LoVo (cell line): ENCODE results near the gene S1PR3.

ENCODE experiments used
- DNase-seq: peaks from one replicate; pipeline ENCODE4 v3.0.0-alpha.2; 2016; ENCODE audit warnings: low spot score

Gene S1PR3

DNA sequence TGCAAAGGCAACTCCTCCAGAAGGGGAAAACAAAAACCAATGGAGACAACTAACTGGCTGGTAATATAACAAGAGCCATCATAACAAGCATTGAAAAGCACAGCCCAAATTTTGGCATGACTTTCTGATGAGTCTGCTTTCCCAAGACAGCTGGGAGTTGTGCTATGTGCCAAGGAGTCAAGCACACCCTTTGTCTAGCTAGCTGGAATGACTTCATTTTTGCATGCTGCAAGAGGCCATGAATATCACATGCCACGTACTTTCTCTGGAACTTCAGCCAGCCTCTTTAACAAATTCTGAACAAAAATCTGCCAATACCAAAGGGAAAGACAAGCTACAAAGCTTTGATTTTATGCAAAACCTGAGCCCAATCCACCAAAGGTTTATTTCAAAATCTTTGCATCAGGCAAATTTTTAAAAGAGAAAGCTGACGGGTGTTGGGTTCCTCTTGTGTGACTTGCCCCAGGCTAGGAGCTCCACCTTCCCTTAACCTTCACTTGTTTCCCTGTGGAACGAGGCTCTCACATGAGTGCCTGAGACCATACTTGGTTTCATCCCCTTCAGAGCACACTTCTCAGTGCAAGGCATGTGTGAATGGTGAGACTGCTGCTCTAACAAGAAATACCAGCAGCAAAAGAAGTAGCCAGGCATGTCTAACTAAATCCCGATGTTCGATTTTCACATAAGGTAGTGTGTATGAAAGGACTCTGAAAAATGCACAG is 47.3 kb downstream of the S1PR3 start:
- DNase-seq, result no peak

DNA sequence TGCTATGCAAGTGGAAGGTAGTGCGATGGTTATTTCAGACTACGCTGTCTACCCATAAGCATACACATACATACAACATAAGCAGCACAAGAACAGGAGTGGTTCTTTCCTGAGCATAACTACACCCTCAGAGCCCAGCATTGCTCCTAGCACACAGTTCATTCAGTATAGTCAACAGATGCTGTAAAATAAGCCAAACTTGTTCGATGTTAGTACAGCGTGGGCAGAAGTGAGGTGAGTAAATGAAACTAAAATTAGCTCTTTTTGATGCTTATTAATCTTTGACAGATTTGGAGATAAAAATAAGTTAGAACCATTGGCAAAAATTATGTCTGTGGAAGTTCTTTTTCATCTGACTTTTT is 47.8 kb downstream of the S1PR3 start:
- DNase-seq, result no peak

DNA sequence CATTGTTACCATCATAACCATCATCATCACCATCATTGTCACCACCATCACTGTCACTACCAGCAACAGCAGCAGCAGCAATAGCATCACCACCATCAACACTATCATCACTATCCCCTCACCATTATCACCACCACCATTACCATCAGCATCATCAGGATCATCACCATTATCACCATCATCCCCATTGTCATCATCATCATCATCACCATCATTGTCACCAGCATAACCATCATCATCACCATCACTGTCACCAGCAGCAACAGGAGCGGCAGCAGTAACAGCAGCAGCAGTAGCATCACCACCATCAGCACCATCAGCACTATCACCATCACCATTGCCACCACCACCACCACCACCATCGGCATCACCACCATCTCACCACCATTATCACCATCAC is 48.4 kb downstream of the S1PR3 start:
- DNase-seq, result no peak

DNA sequence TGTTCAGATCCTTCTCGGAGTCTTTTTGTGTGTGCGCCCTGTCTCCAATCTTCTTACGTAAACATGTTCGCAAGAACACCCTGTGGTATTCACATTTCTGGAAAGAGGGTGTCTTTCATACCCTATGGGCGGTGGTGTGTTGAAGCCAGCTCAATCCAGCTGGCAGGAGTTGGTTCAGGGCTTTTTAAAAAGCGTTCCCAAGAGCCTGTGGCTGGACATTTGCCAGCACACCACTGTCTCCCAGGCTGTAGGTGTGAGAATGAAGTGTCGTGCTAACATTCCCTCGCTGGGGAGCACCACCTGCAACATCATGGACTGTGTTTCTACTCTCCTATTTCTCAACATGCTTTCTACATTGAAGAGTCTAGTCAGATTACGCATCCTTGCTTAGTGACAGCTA is 51.7 kb downstream of the S1PR3 start:
- DNase-seq, result no peak

DNA sequence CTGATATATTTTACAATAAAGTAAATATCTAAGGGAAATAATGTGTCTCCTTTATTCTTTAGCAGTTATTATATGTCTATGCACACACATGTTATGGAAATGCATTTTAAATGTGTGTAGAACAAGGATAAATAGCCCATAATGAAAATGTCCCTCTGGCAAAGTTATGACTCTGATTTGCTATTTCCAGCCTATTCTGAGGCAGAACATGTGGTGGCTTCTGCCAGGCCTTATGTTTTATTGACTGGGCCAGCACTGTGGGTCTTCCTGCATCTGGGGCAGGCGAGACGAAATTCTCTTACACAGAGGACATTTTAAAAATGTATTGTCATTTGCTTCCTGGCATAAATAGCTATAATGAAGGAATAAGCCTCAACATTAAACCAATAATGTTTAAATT is 52.8 kb downstream of the S1PR3 start:
- no peak for DNase-seq

DNA sequence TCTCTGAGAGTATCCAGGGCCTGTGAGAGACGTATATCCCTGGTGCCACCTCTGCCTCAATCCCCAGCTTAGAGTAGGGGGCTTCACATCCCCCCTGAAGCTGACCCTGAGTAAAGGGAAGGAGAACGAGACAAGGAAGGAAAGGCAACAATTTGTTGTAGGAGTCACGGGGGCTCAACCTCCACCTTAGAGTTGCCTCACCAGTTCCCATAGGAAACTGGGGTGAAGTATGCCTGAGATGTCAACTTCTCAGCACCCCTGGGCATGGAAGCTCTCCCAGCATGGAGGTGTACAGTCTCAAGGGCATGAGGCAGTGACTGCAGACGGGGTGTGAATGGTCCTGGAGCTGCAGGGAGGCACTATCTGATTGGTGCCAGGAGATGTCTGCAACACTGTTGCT is 53.6 kb downstream of the S1PR3 start:
- no peak for DNase-seq

DNA sequence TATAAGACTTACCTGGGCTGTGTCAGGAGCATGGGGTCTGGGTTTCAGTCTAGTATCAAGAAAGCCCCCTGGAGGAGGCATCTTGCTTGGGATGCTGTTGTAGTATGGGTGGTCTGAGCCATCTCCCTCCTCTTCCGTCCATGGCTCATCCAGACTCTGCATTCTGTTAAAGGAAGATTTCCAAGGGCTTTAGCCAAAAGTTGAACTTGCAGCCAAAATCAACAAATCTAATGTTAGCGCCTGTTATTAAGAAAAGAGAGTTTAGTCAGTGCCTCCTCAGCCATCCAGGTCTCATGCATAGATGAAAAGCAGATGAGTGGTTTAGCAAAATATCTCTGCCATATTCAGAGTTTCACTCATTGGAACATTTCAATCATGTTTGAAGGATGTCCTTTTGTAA is 55.6 kb downstream of the S1PR3 start:
- no peak for DNase-seq

DNA sequence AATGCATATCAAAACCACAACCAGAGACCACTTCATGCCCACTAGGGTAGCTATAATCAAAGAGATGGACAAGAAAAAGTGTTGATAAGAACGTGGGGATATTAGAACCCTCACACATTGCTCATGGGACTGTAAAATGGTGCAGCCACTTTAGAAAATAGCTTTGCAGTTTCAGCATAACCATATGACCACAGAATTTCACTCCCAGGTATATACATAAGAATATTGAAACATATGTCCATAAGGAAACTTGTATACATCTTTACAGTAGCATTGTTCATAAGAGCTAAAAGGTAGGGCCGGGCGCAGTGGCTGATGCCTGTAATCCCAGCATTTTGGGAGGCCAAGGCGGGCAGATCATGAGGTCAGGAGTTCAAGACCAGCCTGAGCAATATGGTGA is 56.4 kb downstream of the S1PR3 start:
- DNase-seq, result no peak

DNA sequence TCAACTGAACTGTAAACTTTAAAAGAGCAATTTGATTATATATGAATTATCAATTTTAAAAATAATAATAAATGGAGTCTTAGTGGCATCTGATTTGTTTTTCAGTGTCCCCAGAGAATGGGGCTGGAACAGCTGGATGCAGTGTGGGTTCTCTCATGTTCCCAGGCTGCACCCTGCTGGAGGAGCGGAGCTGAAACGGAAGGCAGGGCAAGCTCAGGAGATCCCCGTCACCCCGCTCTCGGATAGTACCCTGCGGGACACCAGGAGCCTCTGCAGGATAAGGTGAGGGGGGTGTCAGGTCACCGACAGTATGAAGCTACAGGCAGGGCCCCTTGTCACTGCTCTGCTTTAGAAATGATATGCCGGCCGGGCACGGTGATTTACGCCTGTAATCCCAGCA is 57.3 kb downstream of the S1PR3 start:
- DNase-seq, result no peak

DNA sequence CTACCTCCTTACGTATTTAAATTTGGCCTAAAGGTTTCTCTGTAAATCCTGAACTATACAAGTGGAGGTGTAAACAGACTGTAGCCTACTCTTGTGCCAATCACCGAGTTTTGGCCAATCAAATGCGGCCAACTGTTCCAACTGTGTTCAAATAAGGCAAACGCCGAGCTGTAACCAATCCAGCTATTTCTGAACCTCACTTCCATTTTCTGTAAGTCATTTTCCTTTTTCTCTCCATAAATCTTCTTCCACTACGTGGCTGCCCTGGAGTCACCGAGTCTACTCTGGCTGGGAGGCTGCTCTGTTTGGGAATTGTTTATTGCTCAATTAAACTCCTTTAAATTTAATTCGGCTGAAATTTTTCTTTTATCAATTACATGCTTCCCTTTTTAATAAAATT is 58.4 kb downstream of the S1PR3 start:
- no peak for DNase-seq

DNA sequence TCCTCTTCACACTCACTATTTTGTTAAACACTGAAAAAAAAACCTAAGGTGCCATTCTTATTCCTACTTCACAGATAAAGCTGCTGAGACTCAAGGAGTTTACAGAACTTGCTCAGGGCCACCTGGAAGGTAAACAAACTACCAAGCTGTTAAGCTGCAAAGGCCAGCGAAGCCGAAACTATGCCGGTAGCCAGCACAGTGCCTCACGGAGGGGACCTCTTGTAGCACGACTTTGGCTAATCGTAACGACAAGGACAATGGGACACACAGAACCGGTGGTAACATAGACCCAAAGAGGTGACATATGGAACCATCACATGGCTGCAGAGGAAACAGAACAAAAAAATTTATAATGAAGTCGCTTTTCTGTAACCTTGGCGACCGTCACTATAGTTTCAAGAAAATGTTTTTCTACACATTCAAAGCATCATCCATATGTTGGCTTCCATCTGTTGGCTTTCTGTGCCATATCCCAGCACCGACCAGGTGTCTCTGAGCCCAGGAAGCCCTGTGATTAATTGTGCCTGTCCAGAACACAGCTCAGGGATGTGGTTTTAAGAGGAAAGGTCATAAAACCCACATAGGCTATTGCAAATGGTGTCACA is 60.3 kb downstream of the S1PR3 start:
- DNase-seq, result no peak

DNA sequence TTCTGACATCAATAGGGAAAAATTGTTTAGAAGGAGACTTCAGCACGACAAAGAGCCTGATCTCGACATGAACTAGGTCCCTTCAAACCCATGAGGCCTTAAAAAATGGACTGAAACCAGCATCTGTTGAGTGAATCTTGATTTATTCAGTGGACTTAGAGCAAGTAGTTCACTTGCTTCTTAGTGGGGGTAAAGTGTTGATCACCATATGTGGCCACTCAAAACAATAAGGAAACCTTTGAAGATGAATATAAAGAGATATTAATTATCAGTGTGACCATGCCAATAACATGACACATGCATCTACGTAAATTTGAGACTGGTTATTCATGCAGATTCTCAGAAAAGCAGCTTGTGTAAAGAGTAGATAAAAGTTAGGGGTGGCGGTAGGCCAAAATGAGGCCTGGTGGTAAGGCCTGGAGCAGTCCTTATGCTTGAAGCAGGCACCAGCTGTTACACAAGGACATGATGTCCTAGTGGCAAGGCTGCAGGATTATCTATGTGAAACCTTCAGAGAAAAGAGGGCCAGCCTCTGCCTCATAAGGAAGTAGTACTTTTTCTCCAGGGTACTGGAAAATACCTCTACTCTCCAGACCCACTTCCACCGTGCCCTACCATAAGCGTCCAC is 61.3 kb downstream of the S1PR3 start:
- DNase-seq, result no peak

DNA sequence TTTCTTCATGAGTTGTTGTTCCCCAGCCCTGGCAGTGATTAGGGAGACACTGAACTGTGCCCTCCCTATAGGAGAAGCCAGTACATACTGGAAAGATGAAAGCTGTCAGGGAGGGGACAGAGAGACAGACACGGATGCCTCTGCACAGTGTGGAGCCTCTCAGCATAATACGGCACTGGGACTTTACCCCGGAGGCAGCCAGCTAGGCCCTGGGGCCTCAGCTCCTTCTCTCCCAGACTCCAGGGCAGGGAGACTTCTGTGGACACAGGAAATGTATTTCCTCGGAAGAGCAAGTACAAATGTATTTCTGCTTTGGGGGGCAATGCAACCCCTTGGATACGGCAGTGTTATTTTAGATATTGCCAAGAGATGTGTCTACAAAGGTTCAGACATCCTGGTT is 62.0 kb downstream of the S1PR3 start:
- no peak for DNase-seq
